ENCODE data around the gene TRA2A. TPM values are rescaled to one million over a fixed set of nuclear protein-coding genes. Genes with fewer than 3 reads are reported as not detected.
A peak's percentile ranks its signal among the peaks of the same experiment; 100 is the strongest.

Gene TRA2A
- total and polyA plus RNA-seq, 2 of the 13 experiments (the other 11 are each of a cell fraction or from before 2014, with no cell fraction given): 39.1 to 41.6 TPM

DNA sequence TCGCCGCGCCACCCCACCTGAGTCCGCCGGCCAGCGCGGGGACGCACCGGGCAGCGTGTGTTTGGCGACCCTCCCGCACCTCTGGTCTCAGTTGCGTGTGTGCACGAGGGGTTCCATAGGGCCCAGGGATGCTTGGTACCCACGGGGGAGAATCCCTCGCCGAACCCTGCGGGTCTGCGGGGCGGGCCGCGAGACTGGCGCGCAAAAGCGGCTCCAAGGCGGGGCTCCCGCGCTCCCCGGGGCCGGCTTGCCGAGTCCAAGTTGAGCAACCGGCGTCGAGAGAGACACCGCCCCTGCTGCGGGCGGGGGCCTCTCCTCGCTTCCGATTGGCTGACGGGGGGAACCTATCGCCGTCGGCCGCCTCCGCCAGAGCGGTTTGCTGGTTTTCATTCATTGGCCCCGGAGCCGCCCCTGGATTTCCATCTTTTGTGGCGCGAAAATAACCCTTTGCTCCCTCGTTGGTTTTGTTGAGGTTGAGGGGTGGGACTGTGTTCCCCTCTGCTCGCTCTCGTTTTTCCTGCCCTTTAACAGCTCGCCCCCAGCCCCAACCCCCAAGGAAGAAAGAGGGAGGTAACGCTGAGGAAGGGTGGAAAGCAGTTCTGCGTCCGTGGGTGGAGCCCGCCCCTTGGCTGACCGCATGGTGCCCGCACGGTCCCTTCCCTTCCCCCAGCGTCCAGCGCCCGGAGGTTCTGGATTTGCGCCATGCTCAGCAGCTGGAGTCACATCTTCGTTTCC, 57.5 kb downstream of the TRA2A start (continued):
- TF ChIP-seq KLF13 (CRISPR knock-in tag; IDR thresholded peaks at IDR 0.05) (0 out of 2 replicates have a peak, but pooled peaks have one; percentile 24), ZFAT (CRISPR knock-in tag; conservative IDR thresholded peaks at IDR 0.05) (0 out of 2 replicates have a peak, but pooled peaks have one; percentile 14), SRY (CRISPR knock-in tag; IDR thresholded peaks at IDR 0.05) (peak; percentile 46), ZNF790 (CRISPR knock-in tag; IDR thresholded peaks at IDR 0.05; ENCODE audit: borderline replicate concordance) (peak; percentile 7; the same call in 1 of the 2 replicates), ZNF761 (CRISPR knock-in tag; conservative IDR thresholded peaks at IDR 0.05) (peak; percentile 87; the same call in 1 of the 2 replicates), HOXA5 (CRISPR knock-in tag; IDR thresholded peaks at IDR 0.05) (peak; percentile 68), NFIB (CRISPR knock-in tag; IDR thresholded peaks at IDR 0.05; ENCODE audit: borderline replicate concordance) (no peak), SALL1 (CRISPR knock-in tag; IDR thresholded peaks at IDR 0.05) (peak; percentile 85), SP2 (CRISPR knock-in tag; IDR thresholded peaks at IDR 0.05) (peak; percentile 74), ZNF24 (IDR thresholded peaks at IDR 0.05) (no peak), ZNF20 (CRISPR knock-in tag; IDR thresholded peaks at IDR 0.05) (no peak), CBX5 (CRISPR knock-in tag; IDR thresholded peaks at IDR 0.05; ENCODE audit: borderline replicate concordance) (peak; percentile 26; the same call in 1 of the 2 replicates), TMF1 (CRISPR knock-in tag; IDR thresholded peaks at IDR 0.05; ENCODE audit: low read depth) (peak; percentile 22), NPAS2 (CRISPR knock-in tag; IDR thresholded peaks at IDR 0.05; ENCODE audit: borderline replicate concordance) (no peak), GATAD1 (CRISPR knock-in tag; IDR thresholded peaks at IDR 0.05) (no peak; the same call in none of the 2 replicates)
- TF ChIP-seq, protein P1, sequence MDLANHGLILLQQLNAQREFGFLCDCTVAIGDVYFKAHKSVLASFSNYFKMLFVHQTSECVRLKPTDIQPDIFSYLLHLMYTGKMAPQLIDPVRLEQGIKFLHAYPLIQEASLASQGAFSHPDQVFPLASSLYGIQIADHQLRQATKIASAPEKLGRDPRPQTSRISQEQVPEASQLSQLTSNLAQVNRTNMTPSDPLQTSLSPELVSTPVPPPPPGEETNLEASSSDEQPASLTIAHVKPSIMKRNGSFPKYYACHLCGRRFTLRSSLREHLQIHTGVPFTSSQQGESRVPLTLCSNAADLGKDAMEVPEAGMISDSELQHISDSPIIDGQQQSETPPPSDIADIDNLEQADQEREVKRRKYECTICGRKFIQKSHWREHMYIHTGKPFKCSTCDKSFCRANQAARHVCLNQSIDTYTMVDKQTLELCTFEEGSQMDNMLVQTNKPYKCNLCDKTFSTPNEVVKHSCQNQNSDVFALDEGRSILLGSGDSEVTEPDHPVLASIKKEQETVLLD (CRISPR knock-in tag; IDR thresholded peaks at IDR 0.05; ENCODE audit: low read depth): 0 out of 2 replicates have a peak, but pooled peaks have one; percentile 60
- TF ChIP-seq, protein P2, sequence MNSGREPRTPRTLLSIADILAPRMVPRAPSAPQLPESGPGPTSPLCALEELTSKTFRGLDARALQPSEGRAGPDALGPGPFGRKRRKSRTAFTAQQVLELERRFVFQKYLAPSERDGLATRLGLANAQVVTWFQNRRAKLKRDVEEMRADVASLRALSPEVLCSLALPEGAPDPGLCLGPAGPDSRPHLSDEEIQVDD (CRISPR knock-in tag; IDR thresholded peaks at IDR 0.05; ENCODE audit: borderline replicate concordance): peak; percentile 49; the same call in 1 of the 2 replicates
- TF ChIP-seq, protein P3, sequence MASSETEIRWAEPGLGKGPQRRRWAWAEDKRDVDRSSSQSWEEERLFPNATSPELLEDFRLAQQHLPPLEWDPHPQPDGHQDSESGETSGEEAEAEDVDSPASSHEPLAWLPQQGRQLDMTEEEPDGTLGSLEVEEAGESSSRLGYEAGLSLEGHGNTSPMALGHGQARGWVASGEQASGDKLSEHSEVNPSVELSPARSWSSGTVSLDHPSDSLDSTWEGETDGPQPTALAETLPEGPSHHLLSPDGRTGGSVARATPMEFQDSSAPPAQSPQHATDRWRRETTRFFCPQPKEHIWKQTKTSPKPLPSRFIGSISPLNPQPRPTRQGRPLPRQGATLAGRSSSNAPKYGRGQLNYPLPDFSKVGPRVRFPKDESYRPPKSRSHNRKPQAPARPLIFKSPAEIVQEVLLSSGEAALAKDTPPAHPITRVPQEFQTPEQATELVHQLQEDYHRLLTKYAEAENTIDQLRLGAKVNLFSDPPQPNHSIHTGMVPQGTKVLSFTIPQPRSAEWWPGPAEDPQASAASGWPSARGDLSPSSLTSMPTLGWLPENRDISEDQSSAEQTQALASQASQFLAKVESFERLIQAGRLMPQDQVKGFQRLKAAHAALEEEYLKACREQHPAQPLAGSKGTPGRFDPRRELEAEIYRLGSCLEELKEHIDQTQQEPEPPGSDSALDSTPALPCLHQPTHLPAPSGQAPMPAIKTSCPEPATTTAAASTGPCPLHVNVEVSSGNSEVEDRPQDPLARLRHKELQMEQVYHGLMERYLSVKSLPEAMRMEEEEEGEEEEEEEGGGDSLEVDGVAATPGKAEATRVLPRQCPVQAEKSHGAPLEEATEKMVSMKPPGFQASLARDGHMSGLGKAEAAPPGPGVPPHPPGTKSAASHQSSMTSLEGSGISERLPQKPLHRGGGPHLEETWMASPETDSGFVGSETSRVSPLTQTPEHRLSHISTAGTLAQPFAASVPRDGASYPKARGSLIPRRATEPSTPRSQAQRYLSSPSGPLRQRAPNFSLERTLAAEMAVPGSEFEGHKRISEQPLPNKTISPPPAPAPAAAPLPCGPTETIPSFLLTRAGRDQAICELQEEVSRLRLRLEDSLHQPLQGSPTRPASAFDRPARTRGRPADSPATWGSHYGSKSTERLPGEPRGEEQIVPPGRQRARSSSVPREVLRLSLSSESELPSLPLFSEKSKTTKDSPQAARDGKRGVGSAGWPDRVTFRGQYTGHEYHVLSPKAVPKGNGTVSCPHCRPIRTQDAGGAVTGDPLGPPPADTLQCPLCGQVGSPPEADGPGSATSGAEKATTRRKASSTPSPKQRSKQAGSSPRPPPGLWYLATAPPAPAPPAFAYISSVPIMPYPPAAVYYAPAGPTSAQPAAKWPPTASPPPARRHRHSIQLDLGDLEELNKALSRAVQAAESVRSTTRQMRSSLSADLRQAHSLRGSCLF (CRISPR knock-in tag; IDR thresholded peaks at IDR 0.05; ENCODE audit: borderline replicate concordance): peak; percentile 52; the same call in 1 of the 2 replicates
- TF ChIP-seq, protein P4, sequence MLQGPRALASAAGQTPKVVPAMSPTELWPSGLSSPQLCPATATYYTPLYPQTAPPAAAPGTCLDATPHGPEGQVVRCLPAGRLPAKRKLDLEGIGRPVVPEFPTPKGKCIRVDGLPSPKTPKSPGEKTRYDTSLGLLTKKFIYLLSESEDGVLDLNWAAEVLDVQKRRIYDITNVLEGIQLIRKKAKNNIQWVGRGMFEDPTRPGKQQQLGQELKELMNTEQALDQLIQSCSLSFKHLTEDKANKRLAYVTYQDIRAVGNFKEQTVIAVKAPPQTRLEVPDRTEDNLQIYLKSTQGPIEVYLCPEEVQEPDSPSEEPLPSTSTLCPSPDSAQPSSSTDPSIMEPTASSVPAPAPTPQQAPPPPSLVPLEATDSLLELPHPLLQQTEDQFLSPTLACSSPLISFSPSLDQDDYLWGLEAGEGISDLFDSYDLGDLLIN (CRISPR knock-in tag; IDR thresholded peaks at IDR 0.05; ENCODE audit: borderline replicate concordance): peak; percentile 98
- TF ChIP-seq, protein P5, sequence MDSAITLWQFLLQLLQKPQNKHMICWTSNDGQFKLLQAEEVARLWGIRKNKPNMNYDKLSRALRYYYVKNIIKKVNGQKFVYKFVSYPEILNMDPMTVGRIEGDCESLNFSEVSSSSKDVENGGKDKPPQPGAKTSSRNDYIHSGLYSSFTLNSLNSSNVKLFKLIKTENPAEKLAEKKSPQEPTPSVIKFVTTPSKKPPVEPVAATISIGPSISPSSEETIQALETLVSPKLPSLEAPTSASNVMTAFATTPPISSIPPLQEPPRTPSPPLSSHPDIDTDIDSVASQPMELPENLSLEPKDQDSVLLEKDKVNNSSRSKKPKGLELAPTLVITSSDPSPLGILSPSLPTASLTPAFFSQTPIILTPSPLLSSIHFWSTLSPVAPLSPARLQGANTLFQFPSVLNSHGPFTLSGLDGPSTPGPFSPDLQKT (CRISPR knock-in tag; IDR thresholded peaks at IDR 0.05; ENCODE audit: borderline replicate concordance): no peak

Data from HepG2 (cell line).